Adrenal gland (tissue), 12 donors: ENCODE measurements around the gene MRPS5. TPM values are rescaled to one million over a fixed set of nuclear protein-coding genes. Genes with fewer than 3 reads are reported as not detected.

Source experiments
- DNase-seq, 7 donors: peaks; one replicate each; pipeline ENCODE4 v3.0.0-alpha.2; 2019 to 2020
- H3K27ac ChIP-seq, 5 donors: fragments of 200-600 bp; sonication (generic) in 4 of 5; 1 replicate in 3 of 5; 2 replicates in 2 of 5; pipeline versions ENCODE4 v1.5.1 to v1.8.0; 2016 to 2020; ENCODE audit warnings: mild to moderate bottlenecking in 1 of 5
- H3K27me3 ChIP-seq: fragments of 200-600 bp; 2 replicates; pipeline ENCODE4 v1.8.0; 2021
- H3K36me3 ChIP-seq, 2 donors: fragments of 200-600 bp; replicated peaks in 1 of 2; 1 replicate in 1 of 2; 2 replicates in 1 of 2; pipeline versions ENCODE4 v1.5.1 to v1.8.0; 2018 to 2022
- H3K4me1 ChIP-seq, 2 donors: fragments of 200-600 bp; replicated peaks in 1 of 2; 1 replicate in 1 of 2; 2 replicates in 1 of 2; pipeline versions ENCODE4 v1.5.1 to v1.8.0; 2018 to 2021
- H3K4me3 ChIP-seq, 4 donors: fragments of 200-600 bp; sonication (generic) in 3 of 4; one replicate each; pipeline ENCODE4 v1.5.1; 2016 to 2018
- H3K9me3 ChIP-seq, 3 donors: fragments of 200-600 bp; sonication (generic) in 1 of 3; replicated peaks in 1 of 3; 1 replicate in 2 of 3; 2 replicates in 1 of 3; pipeline versions ENCODE4 v1.5.1 to v1.8.0; 2016 to 2021
- POLR2A ChIP-seq, 2 donors: fragments of 450-650 bp; IDR thresholded peaks; one replicate each; pipeline ENCODE4 v1.6.1; 2017; ENCODE audit warnings: antibody characterized with exemption in 2 of 2, mild to moderate bottlenecking in 2 of 2, moderate library complexity in 1 of 2
- WGBS, 4 donors: extraction: QIAGEN DNeasy Blood & Tissue Kit in 2 of 4; methylation state at CpG; one replicate each; pipeline versions ENCODE4 v1.1.5 to v1.1.7; 2013 to 2017; 5-methylcytosine and 5-hydroxymethylcytosine counted together
- intact Hi-C, 2 donors: fragments of 100-400 bp; cut with DNase I; formaldehyde crosslinking; loops; one replicate each; pipeline versions ENCODE4 v1.14.1 to v1.15.0; 2022 to 2023
- polyA plus RNA-seq, 3 donors: library from polyadenylated mRNA; stranded (reverse); fragments of 200-250 nt in 2 of 3; fragments of 350-450 nt in 1 of 3; fragmentation: Illumina TruSeq in 1 of 3; extraction: RNeasy Lipid Tissue Mini Kit (QIAGEN cat#74804) in 1 of 3; gene quantifications; one replicate each; pipeline ENCODE4 v1.2.3, GENCODE V29; 2013 to 2014
- total RNA-seq, 9 donors: library from RNA; depleted of rRNA in 4 of 9; stranded (reverse); fragments of >200 nt in 4 of 9; fragments of 120-200 nt in 1 of 9; fragmentation: NEBNext Ultra II Directional in 1 of 9; extraction: Animal tissue kit (Norgen Biotek cat#: 25700) in 1 of 9; gene quantifications; one replicate each; pipeline versions ENCODE4 v1.1.0 to v1.2.4, GENCODE V29; 2013 to 2023
- TF ChIP-seq, protein P1 (sequence below), 6 experiments: fragments of 450-650 bp in 4 of 6; fragments of 200-600 bp in 2 of 6; sonication (generic) in 1 of 6; IDR thresholded peaks; 1 replicate in 5 of 6; 2 replicates in 1 of 6; pipeline versions ENCODE4 v1.5.1 to v1.8.0; 2016 to 2021; ENCODE audit warnings: antibody characterized with exemption in 6 of 6, mild to moderate bottlenecking in 2 of 6, moderate library complexity in 1 of 6
- donor health status: healthy with polysubstance abuse.
- donor health status: Bipolar disorder and iron deficiency.
- donor health status: DM: yes; HTN: yes; CAD: no.
- donor health status: DM: no; HTN: no; CAD: no.
- donor health status: DM: no; HTN: no; CAD: no.
- donor health status: DM: yes; HTN: yes; CAD: no.

The MRPS5 gene
- total and polyA plus RNA-seq, 12 donors = 41.0 to 99.0 (median 60.3) TPM

DNA sequence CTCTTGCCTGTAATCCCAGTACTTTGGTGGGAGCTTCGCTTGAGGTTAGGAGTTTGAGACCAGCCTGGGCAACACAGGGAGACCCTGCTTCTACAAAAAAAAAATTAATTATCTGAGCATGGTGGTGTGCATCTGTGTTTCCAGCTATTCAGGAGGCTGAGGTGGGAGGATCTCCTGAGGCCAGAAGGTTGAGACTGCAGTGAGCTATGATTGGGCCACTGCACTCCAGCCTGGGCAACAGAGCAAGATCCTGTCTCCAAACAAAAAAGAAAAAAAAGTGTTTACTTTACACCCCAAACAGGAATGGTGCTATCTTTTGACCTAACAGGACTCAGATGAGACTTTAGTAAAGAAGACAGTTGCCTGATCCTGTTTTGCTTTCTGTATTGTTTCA lies 60.5 kb downstream of the MRPS5 start:
- Histone ChIP-seq H3K9me3 (no peaks in the 10 kb centered on the region), H3K27me3 (peaks cover 4% of the 10 kb centered on the region), H3K27ac (no peak overlapping the region), H3K36me3 (no peaks in the 10 kb centered on the region), H3K4me1 (no peaks in the 10 kb centered on the region), H3K4me3 (no peak overlapping the region)
- intact Hi-C loops = no loop called here
- TF ChIP-seq, protein P1, sequence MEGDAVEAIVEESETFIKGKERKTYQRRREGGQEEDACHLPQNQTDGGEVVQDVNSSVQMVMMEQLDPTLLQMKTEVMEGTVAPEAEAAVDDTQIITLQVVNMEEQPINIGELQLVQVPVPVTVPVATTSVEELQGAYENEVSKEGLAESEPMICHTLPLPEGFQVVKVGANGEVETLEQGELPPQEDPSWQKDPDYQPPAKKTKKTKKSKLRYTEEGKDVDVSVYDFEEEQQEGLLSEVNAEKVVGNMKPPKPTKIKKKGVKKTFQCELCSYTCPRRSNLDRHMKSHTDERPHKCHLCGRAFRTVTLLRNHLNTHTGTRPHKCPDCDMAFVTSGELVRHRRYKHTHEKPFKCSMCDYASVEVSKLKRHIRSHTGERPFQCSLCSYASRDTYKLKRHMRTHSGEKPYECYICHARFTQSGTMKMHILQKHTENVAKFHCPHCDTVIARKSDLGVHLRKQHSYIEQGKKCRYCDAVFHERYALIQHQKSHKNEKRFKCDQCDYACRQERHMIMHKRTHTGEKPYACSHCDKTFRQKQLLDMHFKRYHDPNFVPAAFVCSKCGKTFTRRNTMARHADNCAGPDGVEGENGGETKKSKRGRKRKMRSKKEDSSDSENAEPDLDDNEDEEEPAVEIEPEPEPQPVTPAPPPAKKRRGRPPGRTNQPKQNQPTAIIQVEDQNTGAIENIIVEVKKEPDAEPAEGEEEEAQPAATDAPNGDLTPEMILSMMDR (IDR thresholded peaks at IDR 0.05) = no peak
- TF ChIP-seq POLR2A (IDR thresholded peaks at IDR 0.05) = no peak
- WGBS, 4 donors = 60 to 83% (median 74%) methylated on average over 1 of the region's 1 CpG
- DNase-seq = no peak

- Histone ChIP-seq H3K4me3 (no peak overlapping the region), H3K9me3 (no peaks in the 10 kb centered on the region), H3K27me3 (peaks cover 4% of the 10 kb centered on the region), H3K36me3 (no peaks in the 10 kb centered on the region), H3K4me1 (no peaks in the 10 kb centered on the region), H3K27ac (no peak overlapping the region)
- DNase-seq = no peak
- WGBS, 4 donors = 78 to 85% (median 78%) methylated on average over 16 to 17 of the region's 17 CpGs
- TF ChIP-seq, protein P1 (IDR thresholded peaks at IDR 0.05) = no peak
- no peak for TF ChIP-seq POLR2A (IDR thresholded peaks at IDR 0.05)
- intact Hi-C loops = no loop called here
Observed at GRCh38 chr2:95060446-95061118, 61.0 kb downstream of the MRPS5 start.

DNA sequence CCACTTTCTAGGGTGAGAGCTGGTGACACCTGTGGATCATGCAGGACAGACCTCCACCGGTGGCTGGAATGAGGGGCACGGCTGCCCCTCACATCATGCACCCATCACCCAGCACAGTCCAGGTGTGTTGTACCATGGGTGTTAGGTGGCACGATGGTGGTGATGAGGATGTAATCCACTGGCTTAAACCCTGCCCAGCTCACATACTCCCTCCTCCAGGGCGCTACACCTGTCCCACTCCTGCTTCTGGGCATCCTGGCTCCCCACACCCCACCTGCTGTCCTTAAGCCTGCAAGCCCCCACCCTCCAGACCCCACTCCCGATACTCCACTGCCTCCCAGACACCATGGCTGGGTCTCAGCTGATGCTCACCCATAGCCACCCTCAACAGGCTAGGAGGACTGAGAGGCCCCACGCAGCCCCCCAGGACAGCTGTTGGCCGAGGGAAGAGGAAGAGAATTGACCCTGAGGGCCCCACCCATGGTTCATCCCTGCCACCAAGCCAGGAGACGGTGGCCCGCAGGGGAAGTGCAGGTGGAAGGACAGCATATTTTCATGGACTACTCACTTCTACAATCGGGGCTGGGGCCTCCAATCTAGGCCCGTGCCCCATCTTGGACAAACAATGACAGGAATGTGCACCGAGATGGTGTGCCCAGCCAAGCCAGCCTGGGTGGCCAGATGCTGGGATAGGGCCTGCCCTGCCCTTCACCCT lies 61.8 kb downstream of the MRPS5 start:
- Histone ChIP-seq H3K27me3 (no peaks in the 10 kb centered on the region), H3K27ac (no peak overlapping the region), H3K36me3 (no peaks in the 10 kb centered on the region), H3K4me3 (no peak overlapping the region), H3K4me1 (no peaks in the 10 kb centered on the region), H3K9me3 (no peaks in the 10 kb centered on the region)
- WGBS, 4 donors = 71 to 94% (median 80%) methylated on average over 3 to 12 of the region's 12 CpGs
- TF ChIP-seq, protein P1 (IDR thresholded peaks at IDR 0.05) = no peak
- no peak for TF ChIP-seq POLR2A (IDR thresholded peaks at IDR 0.05)
- intact Hi-C loops = no loop called here
- no peak for DNase-seq

- H3K27me3 ChIP-seq = no peaks in the 10 kb centered on the region
- H3K4me1 ChIP-seq = no peaks in the 10 kb centered on the region
- no peak overlapping the region for H3K27ac ChIP-seq
- DNase-seq = no peak
- H3K36me3 ChIP-seq = no peaks in the 10 kb centered on the region
- no peak overlapping the region for H3K4me3 ChIP-seq
- no peaks in the 10 kb centered on the region for H3K9me3 ChIP-seq
- intact Hi-C loops = no loop called here
- TF ChIP-seq, protein P1 (IDR thresholded peaks at IDR 0.05) = no peak
- 63 to 78% (median 67%) methylated on average over 7 to 11 of the region's 11 CpGs for WGBS, 4 donors
Observed at GRCh38 chr2:95058989-95059641, 62.5 kb downstream of the MRPS5 start.
